H1 (cell line): Measurements from ENCODE around the gene DVL1.

Experiments used
- CEBPB ChIP-seq: IDR thresholded peaks from 2 replicates; pipeline ENCODE4 v1.6.1; 2012; ENCODE audit warnings: low read depth, low read length
- CTBP2 ChIP-seq: IDR thresholded peaks from 2 replicates; pipeline ENCODE4 v1.7.0; 2011; ENCODE audit warnings: borderline replicate concordance, mild to moderate bottlenecking, moderate library complexity, mixed read lengths, low read length; ENCODE audit not compliant: insufficient read depth, insufficient read length
- EP300 ChIP-seq, 2 experiments: IDR thresholded peaks; 1 replicate in 1 of 2; 2 replicates in 1 of 2; pipeline ENCODE4 v1.6.1; 2011 to 2012; ENCODE audit warnings: low read depth in 2 of 2, low read length in 2 of 2, mild to moderate bottlenecking in 2 of 2, borderline replicate concordance in 1 of 2, inconsistent platforms in 1 of 2, moderate library complexity in 1 of 2
- EZH2 ChIP-seq: fragments of 200-600 bp; sonication (generic); IDR thresholded peaks from 2 replicates; pipeline ENCODE4 v1.7.1; 2012; ENCODE audit warnings: low read depth, mild to moderate bottlenecking, moderate library complexity, low read length, inconsistent platforms; ENCODE audit not compliant: severe bottlenecking
- JUND ChIP-seq: IDR thresholded peaks from 2 replicates; pipeline ENCODE4 v1.6.1; 2011; ENCODE audit warnings: mild to moderate bottlenecking, improper control_type of control experiment, low read length
- NANOG ChIP-seq: IDR thresholded peaks from 2 replicates; pipeline ENCODE4 v1.6.1; 2011; ENCODE audit warnings: low read length, low read depth, mild to moderate bottlenecking, inconsistent platforms; ENCODE audit not compliant: insufficient read depth, poor library complexity, severe bottlenecking
- RFX5 ChIP-seq: IDR thresholded peaks from 2 replicates; pipeline ENCODE4 v1.6.1; 2011; ENCODE audit warnings: low read depth, low read length, improper control_type of control experiment, borderline replicate concordance
- RXRA ChIP-seq: IDR thresholded peaks from 2 replicates; pipeline ENCODE4 v1.6.1; 2011; ENCODE audit warnings: low read depth, mild to moderate bottlenecking, low read length, moderate library complexity; ENCODE audit not compliant: insufficient read depth
- TF ChIP-seq, protein P1 (sequence below), 3 experiments: IDR thresholded peaks; 1 replicate in 2 of 3; 2 replicates in 1 of 3; pipeline versions ENCODE4 v1.5.1 to v1.6.1; 2011; ENCODE audit warnings: low read length in 3 of 3, mild to moderate bottlenecking in 3 of 3, inconsistent platforms in 2 of 3, low read depth in 1 of 3, moderate library complexity in 1 of 3; ENCODE audit not compliant: insufficient read depth in 1 of 3; ENCODE audit errors: control extremely low read depth in 1 of 3
- TF ChIP-seq, protein P2 (sequence below): IDR thresholded peaks from 2 replicates; pipeline ENCODE4 v1.6.1; 2012; ENCODE audit warnings: low read length, inconsistent platforms

- TF ChIP-seq, protein P1, sequence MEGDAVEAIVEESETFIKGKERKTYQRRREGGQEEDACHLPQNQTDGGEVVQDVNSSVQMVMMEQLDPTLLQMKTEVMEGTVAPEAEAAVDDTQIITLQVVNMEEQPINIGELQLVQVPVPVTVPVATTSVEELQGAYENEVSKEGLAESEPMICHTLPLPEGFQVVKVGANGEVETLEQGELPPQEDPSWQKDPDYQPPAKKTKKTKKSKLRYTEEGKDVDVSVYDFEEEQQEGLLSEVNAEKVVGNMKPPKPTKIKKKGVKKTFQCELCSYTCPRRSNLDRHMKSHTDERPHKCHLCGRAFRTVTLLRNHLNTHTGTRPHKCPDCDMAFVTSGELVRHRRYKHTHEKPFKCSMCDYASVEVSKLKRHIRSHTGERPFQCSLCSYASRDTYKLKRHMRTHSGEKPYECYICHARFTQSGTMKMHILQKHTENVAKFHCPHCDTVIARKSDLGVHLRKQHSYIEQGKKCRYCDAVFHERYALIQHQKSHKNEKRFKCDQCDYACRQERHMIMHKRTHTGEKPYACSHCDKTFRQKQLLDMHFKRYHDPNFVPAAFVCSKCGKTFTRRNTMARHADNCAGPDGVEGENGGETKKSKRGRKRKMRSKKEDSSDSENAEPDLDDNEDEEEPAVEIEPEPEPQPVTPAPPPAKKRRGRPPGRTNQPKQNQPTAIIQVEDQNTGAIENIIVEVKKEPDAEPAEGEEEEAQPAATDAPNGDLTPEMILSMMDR (IDR thresholded peaks at IDR 0.05; ENCODE audit: control extremely low read depth in 1 of 3, insufficient read depth in 1 of 3, low read depth in 1 of 3, low read length in 3 of 3) = no peak
- TF ChIP-seq JUND (no peak), EZH2 (no peak), RXRA (no peak), RFX5 (no peak), EP300 (IDR thresholded peaks at IDR 0.05; ENCODE audit: borderline replicate concordance in 1 of 2, low read depth in 2 of 2, low read length in 2 of 2) (no peak), CTBP2 (no peak), NANOG (no peak), CEBPB (no peak)
- TF ChIP-seq, protein P2, sequence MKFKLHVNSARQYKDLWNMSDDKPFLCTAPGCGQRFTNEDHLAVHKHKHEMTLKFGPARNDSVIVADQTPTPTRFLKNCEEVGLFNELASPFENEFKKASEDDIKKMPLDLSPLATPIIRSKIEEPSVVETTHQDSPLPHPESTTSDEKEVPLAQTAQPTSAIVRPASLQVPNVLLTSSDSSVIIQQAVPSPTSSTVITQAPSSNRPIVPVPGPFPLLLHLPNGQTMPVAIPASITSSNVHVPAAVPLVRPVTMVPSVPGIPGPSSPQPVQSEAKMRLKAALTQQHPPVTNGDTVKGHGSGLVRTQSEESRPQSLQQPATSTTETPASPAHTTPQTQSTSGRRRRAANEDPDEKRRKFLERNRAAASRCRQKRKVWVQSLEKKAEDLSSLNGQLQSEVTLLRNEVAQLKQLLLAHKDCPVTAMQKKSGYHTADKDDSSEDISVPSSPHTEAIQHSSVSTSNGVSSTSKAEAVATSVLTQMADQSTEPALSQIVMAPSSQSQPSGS = no peak
These were observed 28.5 kb upstream of the DVL1 start for GRCh38 chr1:1377540-1378205.
